ENCODE data around the gene PHOX2A.

DNA sequence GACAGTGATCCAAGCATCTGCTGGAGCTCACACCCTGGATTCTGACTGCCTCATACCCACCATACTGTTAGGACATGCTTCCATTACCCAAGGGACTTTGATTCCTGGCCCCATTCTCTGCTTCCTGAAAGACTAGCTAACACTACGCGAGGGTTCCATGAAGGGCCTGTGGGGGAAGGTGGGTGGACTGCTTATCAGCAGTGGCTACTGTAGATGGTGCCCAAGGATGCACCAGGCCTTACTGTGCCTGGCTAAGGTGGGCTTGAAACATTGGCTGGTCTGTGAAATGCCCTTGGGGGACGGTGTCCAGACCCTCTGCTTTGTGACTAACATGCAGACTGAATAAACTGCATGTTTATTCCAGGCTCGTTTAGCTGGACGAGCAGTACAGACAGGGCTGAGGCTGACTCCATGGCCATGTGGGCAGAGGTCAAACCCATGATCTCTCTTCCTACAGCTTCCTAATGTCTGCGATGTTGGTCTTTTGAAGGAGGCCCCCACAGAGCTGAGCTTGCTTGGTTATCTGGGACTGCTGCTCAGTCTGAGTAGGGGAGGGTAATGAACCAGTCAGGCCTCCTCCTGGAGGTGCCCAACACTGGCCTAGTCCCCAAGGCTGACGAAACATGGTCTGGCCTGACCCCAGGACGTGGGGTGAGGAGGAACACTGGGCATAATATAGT, 48.3 kb upstream of the PHOX2A start:
- TF ChIP-seq, protein P1, sequence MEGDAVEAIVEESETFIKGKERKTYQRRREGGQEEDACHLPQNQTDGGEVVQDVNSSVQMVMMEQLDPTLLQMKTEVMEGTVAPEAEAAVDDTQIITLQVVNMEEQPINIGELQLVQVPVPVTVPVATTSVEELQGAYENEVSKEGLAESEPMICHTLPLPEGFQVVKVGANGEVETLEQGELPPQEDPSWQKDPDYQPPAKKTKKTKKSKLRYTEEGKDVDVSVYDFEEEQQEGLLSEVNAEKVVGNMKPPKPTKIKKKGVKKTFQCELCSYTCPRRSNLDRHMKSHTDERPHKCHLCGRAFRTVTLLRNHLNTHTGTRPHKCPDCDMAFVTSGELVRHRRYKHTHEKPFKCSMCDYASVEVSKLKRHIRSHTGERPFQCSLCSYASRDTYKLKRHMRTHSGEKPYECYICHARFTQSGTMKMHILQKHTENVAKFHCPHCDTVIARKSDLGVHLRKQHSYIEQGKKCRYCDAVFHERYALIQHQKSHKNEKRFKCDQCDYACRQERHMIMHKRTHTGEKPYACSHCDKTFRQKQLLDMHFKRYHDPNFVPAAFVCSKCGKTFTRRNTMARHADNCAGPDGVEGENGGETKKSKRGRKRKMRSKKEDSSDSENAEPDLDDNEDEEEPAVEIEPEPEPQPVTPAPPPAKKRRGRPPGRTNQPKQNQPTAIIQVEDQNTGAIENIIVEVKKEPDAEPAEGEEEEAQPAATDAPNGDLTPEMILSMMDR (conservative IDR thresholded peaks at IDR 0.05; ENCODE audit: low read length), result no peak
- TF ChIP-seq EZH2phosphoT487 (IDR thresholded peaks at IDR 0.05; ENCODE audit: borderline replicate concordance), result no peak

Data from Loucy (cell line).